Measurements from ENCODE around the gene DPP3. TPM values are rescaled to one million over a fixed set of nuclear protein-coding genes. Genes with fewer than 3 reads are reported as not detected.

DPP3 gene
- total RNA-seq, 1 donor from 2014 or later, result 73.6 TPM

GRCh38 chr11:66556086-66556485 is 75.9 kb downstream of the DPP3 start:
- DNase-seq (ENCODE audit: low read depth), result no peak

GRCh38 chr11:66557733-66558326 is 77.6 kb downstream of the DPP3 start:
- no peak for DNase-seq (ENCODE audit: low read depth)

Other genes with a start within 250 kb of the DPP3 start
- 12.0 and 33.4 TPM in 2 replicates for gene KLC2, start 222.7 kb upstream of the DPP3 start, total RNA-seq
- 87.3 and 140 TPM in 2 replicates for gene RAB1B, start 211.8 kb upstream of the DPP3 start, total RNA-seq
- gene CNIH2, start 202.3 kb upstream of the DPP3 start, total RNA-seq, result 0.15 TPM in 1 of 2 replicates, not detected in the other
- gene YIF1A, start 191.3 kb upstream of the DPP3 start, total RNA-seq, result 87.7 and 166 TPM in 2 replicates
- gene TMEM151A, start 188.5 kb upstream of the DPP3 start, total RNA-seq, result 0.10 TPM in 1 of 2 replicates, not detected in the other
- under 0.01 TPM in 1 of 2 replicates, not detected in the other for gene CD248, start 163.4 kb upstream of the DPP3 start, total RNA-seq
- 5.9 and 7.4 TPM in 2 replicates for gene RIN1, start 144.0 kb upstream of the DPP3 start, total RNA-seq
- 50.1 and 74.1 TPM in 2 replicates for gene BRMS1, start 135.3 kb upstream of the DPP3 start, total RNA-seq
- 20.7 and 32.2 TPM in 2 replicates for gene B4GAT1, start 132.8 kb upstream of the DPP3 start, total RNA-seq
- gene SLC29A2, start 108.7 kb upstream of the DPP3 start, total RNA-seq, result 1.4 and 5.3 TPM in 2 replicates
- gene NPAS4, start 59.4 kb upstream of the DPP3 start, total RNA-seq, result not detected in 2 replicates
- gene MRPL11, start 41.6 kb upstream of the DPP3 start, total RNA-seq, result 33.3 and 52.4 TPM in 2 replicates
- gene PELI3, start 13.5 kb upstream of the DPP3 start, total RNA-seq, result 4.9 and 6.7 TPM in 2 replicates
- gene BBS1, start 30.2 kb downstream of the DPP3 start, total RNA-seq, result 20.7 and 120 TPM in 2 replicates
- gene ZDHHC24, start 65.6 kb downstream of the DPP3 start, total RNA-seq, result 15.4 and 15.5 TPM in 2 replicates
- gene ACTN3, start 66.5 kb downstream of the DPP3 start, total RNA-seq, result not detected in 2 replicates
- 6.6 and 46.7 TPM in 2 replicates for gene CTSF, start 88.2 kb downstream of the DPP3 start, total RNA-seq
- gene CCDC87, start 112.6 kb downstream of the DPP3 start, total RNA-seq, result 0.35 and 0.80 TPM in 2 replicates
- gene CCS, start 112.8 kb downstream of the DPP3 start, total RNA-seq, result 21.0 and 23.8 TPM in 2 replicates
- 17.9 and 36.4 TPM in 2 replicates for gene RBM14, start 136.2 kb downstream of the DPP3 start, total RNA-seq
- gene RBM4, start 158.3 kb downstream of the DPP3 start, total RNA-seq, result 122 and 200 TPM in 2 replicates
- gene RBM4B, start 197.5 kb downstream of the DPP3 start, total RNA-seq, result 16.1 and 26.7 TPM in 2 replicates
- 88.6 and 208 TPM in 2 replicates for gene SPTBN2, start 248.8 kb downstream of the DPP3 start, total RNA-seq

Data from renal cortical epithelial cell (primary cell).